H9 (cell line): ENCODE data around the gene OR2Z1. TPM values are rescaled to one million over a fixed set of nuclear protein-coding genes. Genes with fewer than 3 reads are reported as not detected.

Experiments used
- DNase-seq: peaks from one replicate; pipeline ENCODE4 v3.0.0-alpha.2; 2017
- H2AFZ ChIP-seq: one replicate; pipeline ENCODE4 v1.6.1; 2013; ENCODE audit warnings: mild to moderate bottlenecking, low read length, control low read depth, moderate library complexity
- H2AK5ac ChIP-seq: 2 replicates; pipeline ENCODE4 v1.6.1; 2013; ENCODE audit warnings: low read length, control low read depth, mixed read lengths; ENCODE audit not compliant: insufficient read length
- H2BK120ac ChIP-seq: one replicate; pipeline ENCODE4 v1.6.1; 2013; ENCODE audit warnings: low read depth, mild to moderate bottlenecking, low read length, control low read depth, inconsistent platforms; ENCODE audit not compliant: poor library complexity, severe bottlenecking
- H2BK12ac ChIP-seq: 2 replicates; pipeline ENCODE4 v1.6.1; 2013; ENCODE audit warnings: low read length, control low read depth, mixed read lengths, low read depth; ENCODE audit not compliant: insufficient read length
- H2BK15ac ChIP-seq: 2 replicates; pipeline ENCODE4 v1.6.1; 2013; ENCODE audit warnings: low read depth, low read length, control low read depth
- H2BK20ac ChIP-seq: one replicate; pipeline ENCODE4 v1.6.1; 2013; ENCODE audit warnings: low read depth, mild to moderate bottlenecking, low read length, control low read depth, inconsistent platforms; ENCODE audit not compliant: poor library complexity, severe bottlenecking
- H2BK5ac ChIP-seq: 2 replicates; pipeline ENCODE4 v1.6.1; 2013; ENCODE audit warnings: low read length, control low read depth, mixed read lengths; ENCODE audit not compliant: insufficient read length
- H3K14ac ChIP-seq: 2 replicates; pipeline ENCODE4 v1.6.1; 2013; ENCODE audit warnings: low read length, control low read depth; ENCODE audit not compliant: insufficient read depth
- H3K18ac ChIP-seq: 2 replicates; pipeline ENCODE4 v1.6.1; 2013; ENCODE audit warnings: low read depth, mild to moderate bottlenecking, mixed read lengths, low read length, control low read depth; ENCODE audit not compliant: insufficient read length
- H3K23ac ChIP-seq: 2 replicates; pipeline ENCODE4 v1.6.1; 2013; ENCODE audit warnings: low read length, control low read depth, mixed read lengths, low read depth; ENCODE audit not compliant: insufficient read length
- H3K23me2 ChIP-seq: 2 replicates; pipeline ENCODE4 v1.6.1; 2013; ENCODE audit warnings: low read depth, mild to moderate bottlenecking, mixed read lengths, low read length, control low read depth; ENCODE audit not compliant: insufficient read length, poor library complexity, severe bottlenecking
- H3K27ac ChIP-seq: 2 replicates; pipeline ENCODE4 v1.5.1; 2013; ENCODE audit warnings: low read length, control low read depth, mixed read lengths, low read depth; ENCODE audit not compliant: insufficient read length
- H3K27me3 ChIP-seq: 2 replicates; pipeline ENCODE4 v1.6.1; 2013; ENCODE audit warnings: low read length, control low read depth, inconsistent platforms; ENCODE audit not compliant: insufficient read depth
- H3K4ac ChIP-seq: 2 replicates; pipeline ENCODE4 v1.6.1; 2013; ENCODE audit warnings: low read depth, mild to moderate bottlenecking, control low read depth, inconsistent platforms, low read length, moderate library complexity
- H3K4me1 ChIP-seq: 2 replicates; pipeline ENCODE4 v1.6.1; 2013; ENCODE audit warnings: low read length, control low read depth, inconsistent platforms; ENCODE audit not compliant: insufficient read depth
- H3K4me2 ChIP-seq: 2 replicates; pipeline ENCODE4 v1.6.1; 2013; ENCODE audit warnings: low read length, control low read depth, mixed read lengths; ENCODE audit not compliant: insufficient read length, insufficient read depth
- H3K56ac ChIP-seq: 2 replicates; pipeline ENCODE4 v1.6.1; 2013; ENCODE audit warnings: low read depth, mild to moderate bottlenecking, mixed read lengths, low read length, control low read depth; ENCODE audit not compliant: insufficient read length
- H3K79me1 ChIP-seq: 2 replicates; pipeline ENCODE4 v1.6.1; 2013; ENCODE audit warnings: low read depth, mild to moderate bottlenecking, moderate library complexity, low read length, control low read depth, inconsistent platforms; ENCODE audit not compliant: insufficient read depth, poor library complexity, severe bottlenecking
- H3K79me2 ChIP-seq: 2 replicates; pipeline ENCODE4 v1.6.1; 2013; ENCODE audit warnings: low read length, control low read depth, inconsistent platforms; ENCODE audit not compliant: insufficient read depth
- H3K9ac ChIP-seq: 2 replicates; pipeline ENCODE4 v1.6.1; 2013; ENCODE audit warnings: low read length, control low read depth, mixed read lengths; ENCODE audit not compliant: insufficient read length; ENCODE audit errors: extremely low read depth
- H3K9me3 ChIP-seq: one replicate; pipeline ENCODE4 v1.6.1; 2013; ENCODE audit warnings: low read depth, low read length, inconsistent platforms; ENCODE audit not compliant: control insufficient read depth
- H3T11ph ChIP-seq: one replicate; pipeline ENCODE4 v1.6.1; 2013; ENCODE audit warnings: mild to moderate bottlenecking, low read length, control low read depth, inconsistent platforms
- H4K20me1 ChIP-seq: one replicate; pipeline ENCODE4 v1.6.1; 2013; ENCODE audit not compliant: control insufficient read depth, insufficient read length, insufficient read depth
- H4K5ac ChIP-seq: 2 replicates; pipeline ENCODE4 v1.6.1; 2013; ENCODE audit warnings: low read depth, mild to moderate bottlenecking, mixed read lengths, low read length, control low read depth; ENCODE audit not compliant: insufficient read length
- H4K8ac ChIP-seq: replicated peaks from 2 replicates; pipeline ENCODE4 v1.6.1; 2013; ENCODE audit warnings: low read length, control low read depth, mixed read lengths, low read depth; ENCODE audit not compliant: insufficient read length
- H4K91ac ChIP-seq: 2 replicates; pipeline ENCODE4 v1.6.1; 2013; ENCODE audit warnings: low read depth, mild to moderate bottlenecking, moderate library complexity, mixed read lengths, low read length, control low read depth; ENCODE audit not compliant: insufficient read length
- H3K27ac Mint-ChIP-seq, 3 experiments: 2 replicates in 2 of 3; 3 replicates in 1 of 3; pipeline ENCODE4 v1.8.0; 2020 to 2021; ENCODE audit warnings: mixed read lengths in 3 of 3, mild to moderate bottlenecking in 1 of 3, moderate library complexity in 1 of 3
- H3K27me3 Mint-ChIP-seq: 2 replicates; pipeline ENCODE4 v1.8.0; 2021; ENCODE audit warnings: low read depth, mild to moderate bottlenecking, moderate library complexity, mixed read lengths
- H3K36me3 Mint-ChIP-seq, 3 experiments: 2 replicates in 2 of 3; 3 replicates in 1 of 3; pipeline ENCODE4 v1.8.0; 2020 to 2021; ENCODE audit warnings: low read depth in 3 of 3, mixed read lengths in 3 of 3; ENCODE audit not compliant: insufficient read depth in 1 of 3
- H3K4me1 Mint-ChIP-seq, 2 experiments: 2 replicates each; pipeline ENCODE4 v1.8.0; 2020; ENCODE audit warnings: mixed read lengths in 2 of 2
- H3K4me3 Mint-ChIP-seq, 2 experiments: 2 replicates in 1 of 2; 3 replicates in 1 of 2; pipeline ENCODE4 v1.8.0; 2020 to 2021; ENCODE audit warnings: mild to moderate bottlenecking in 2 of 2, mixed read lengths in 2 of 2, moderate library complexity in 1 of 2
- H3K9me3 Mint-ChIP-seq, 2 experiments: 2 replicates in 1 of 2; 3 replicates in 1 of 2; pipeline ENCODE4 v1.8.0; 2020; ENCODE audit warnings: mild to moderate bottlenecking in 2 of 2, mixed read lengths in 2 of 2, moderate library complexity in 1 of 2
- WGBS: extraction: QIAGEN DNeasy Blood & Tissue Kit; methylation state at CpG from one replicate; pipeline ENCODE4 v1.1.7; 2013; ENCODE audit warnings: missing lambda C conversion rate, low lambda C conversion rate, mixed read lengths; ENCODE audit not compliant: insufficient read length; ENCODE audit errors: extremely low coverage; 5-methylcytosine and 5-hydroxymethylcytosine counted together
- total RNA-seq: library from RNA; stranded (reverse); gene quantifications from 2 replicates; pipeline ENCODE4 v1.2.1, GENCODE V29; 2021
- TF ChIP-seq, protein P1 (sequence below): fragments of 200-600 bp; sonication (generic); conservative IDR thresholded peaks from 3 replicates; pipeline ENCODE4 v1.8.0; 2021; ENCODE audit warnings: antibody characterized with exemption, mild to moderate bottlenecking

OR2Z1 gene
- total RNA-seq, 1 experiment from 2014 or later = not detected

DNA sequence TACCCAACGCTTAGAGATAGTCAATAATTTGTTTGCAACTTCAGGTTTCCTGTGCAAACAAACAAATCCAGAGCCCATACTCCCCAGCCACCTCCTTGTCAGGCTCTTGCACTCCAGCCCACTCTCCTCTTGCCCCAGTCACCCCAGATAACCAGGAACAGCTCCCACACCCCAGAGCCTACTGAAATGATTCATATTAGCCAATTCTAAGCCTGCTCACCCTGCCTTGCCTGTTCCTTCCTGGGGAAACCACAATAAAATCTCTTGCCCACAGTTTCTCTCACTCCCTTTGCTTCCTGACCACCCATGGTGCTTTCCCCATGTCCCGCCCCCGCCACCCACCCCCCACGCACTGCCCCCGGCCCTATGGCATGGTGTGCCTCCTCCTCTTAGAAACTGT lies 19.1 kb upstream of the OR2Z1 start:
- Histone ChIP-seq H2BK20ac (no peak overlapping the region), H4K5ac (no peak overlapping the region), H2BK15ac (no peak overlapping the region), H3K9me3 (no peaks in the 10 kb centered on the region), H3K9ac (no peak overlapping the region), H2BK120ac (no peak overlapping the region), H3T11ph (no peak overlapping the region), H4K20me1 (no peaks in the 10 kb centered on the region), H3K56ac (no peak overlapping the region), H2AK5ac (no peak overlapping the region), H3K79me2 (no peaks in the 10 kb centered on the region), H2AFZ (no peak overlapping the region), H3K79me1 (no peaks in the 10 kb centered on the region), H3K27ac (no peak overlapping the region), H3K4me2 (no peak overlapping the region), H4K8ac (no peak overlapping the region), H3K4me1 (no peaks in the 10 kb centered on the region), H3K23me2 (no peaks in the 10 kb centered on the region), H4K91ac (no peak overlapping the region), H3K14ac (no peak overlapping the region), H3K23ac (no peak overlapping the region), H2BK5ac (no peak overlapping the region), H3K4ac (no peak overlapping the region), H2BK12ac (no peak overlapping the region), H3K27me3 (no peaks in the 10 kb centered on the region; the same call in 1 of the 2 replicates), H3K18ac (no peak overlapping the region)
- H3K27ac Mint-ChIP-seq = no peak overlapping the region
- H3K36me3 Mint-ChIP-seq = no peaks in the 10 kb centered on the region
- DNase-seq = no peak
- peaks cover 28% of the 10 kb centered on the region for H3K27me3 Mint-ChIP-seq
- no CpG with 5 or more reads among the region's 5 CpGs for WGBS
- TF ChIP-seq, protein P1, sequence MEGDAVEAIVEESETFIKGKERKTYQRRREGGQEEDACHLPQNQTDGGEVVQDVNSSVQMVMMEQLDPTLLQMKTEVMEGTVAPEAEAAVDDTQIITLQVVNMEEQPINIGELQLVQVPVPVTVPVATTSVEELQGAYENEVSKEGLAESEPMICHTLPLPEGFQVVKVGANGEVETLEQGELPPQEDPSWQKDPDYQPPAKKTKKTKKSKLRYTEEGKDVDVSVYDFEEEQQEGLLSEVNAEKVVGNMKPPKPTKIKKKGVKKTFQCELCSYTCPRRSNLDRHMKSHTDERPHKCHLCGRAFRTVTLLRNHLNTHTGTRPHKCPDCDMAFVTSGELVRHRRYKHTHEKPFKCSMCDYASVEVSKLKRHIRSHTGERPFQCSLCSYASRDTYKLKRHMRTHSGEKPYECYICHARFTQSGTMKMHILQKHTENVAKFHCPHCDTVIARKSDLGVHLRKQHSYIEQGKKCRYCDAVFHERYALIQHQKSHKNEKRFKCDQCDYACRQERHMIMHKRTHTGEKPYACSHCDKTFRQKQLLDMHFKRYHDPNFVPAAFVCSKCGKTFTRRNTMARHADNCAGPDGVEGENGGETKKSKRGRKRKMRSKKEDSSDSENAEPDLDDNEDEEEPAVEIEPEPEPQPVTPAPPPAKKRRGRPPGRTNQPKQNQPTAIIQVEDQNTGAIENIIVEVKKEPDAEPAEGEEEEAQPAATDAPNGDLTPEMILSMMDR = no peak
- H3K4me1 Mint-ChIP-seq = peaks cover 0 to 3% of the 10 kb centered on the region in 2 experiments; a peak in 2 of 4 replicates
- no peak overlapping the region for H3K4me3 Mint-ChIP-seq
- H3K9me3 Mint-ChIP-seq = peaks cover 0 to 51% of the 10 kb centered on the region in 2 experiments; a peak in 2 of 5 replicates
